K562 (cell line): ENCODE measurements around the gene GOLT1A. TPM values are rescaled to one million over a fixed set of nuclear protein-coding genes. Genes with fewer than 3 reads are reported as not detected.

Experiments used
- ATF7 ChIP-seq: fragments of 450-650 bp; IDR thresholded peaks from 2 replicates; pipeline ENCODE4 v1.7.1; 2014; ENCODE audit warnings: mild to moderate bottlenecking, moderate library complexity
- CBFA2T3 ChIP-seq: fragments of 450-650 bp; IDR thresholded peaks from 2 replicates; pipeline ENCODE4 v1.6.1; 2017
- DACH1 ChIP-seq: fragments of 450-650 bp; IDR thresholded peaks from 2 replicates; pipeline ENCODE4 v1.6.1; 2018; ENCODE audit not compliant: partially characterized antibody
- ESRRB ChIP-seq: fragments of 250-450 bp; sonication (Bioruptor Pico); IDR thresholded peaks from 2 replicates; pipeline ENCODE4 v1.5.0; 2020; ENCODE audit warnings: mild to moderate bottlenecking, moderate library complexity, borderline replicate concordance
- ETV5 ChIP-seq: sonication (generic); formaldehyde crosslinking; IDR thresholded peaks from 2 replicates; pipeline ENCODE4 v1.4.0; 2020; ENCODE audit warnings: low read depth, mild to moderate bottlenecking, missing genetic modification reagents
- ETV6 ChIP-seq, 3 experiments: fragments of 150-350 bp in 1 of 3; sonication (generic) in 1 of 3; formaldehyde crosslinking in 1 of 3; IDR thresholded peaks; 2 replicates each; pipeline versions ENCODE4 v1.6.1 to v1.8.0; 2014 to 2022; ENCODE audit warnings: borderline replicate concordance in 2 of 3, low read depth in 2 of 3, antibody characterized with exemption in 1 of 3, low read length in 1 of 3, mild to moderate bottlenecking in 1 of 3, missing genetic modification reagents in 1 of 3
- EZH2 ChIP-seq: IDR thresholded peaks from 2 replicates; pipeline ENCODE4 v1.6.1; 2012; ENCODE audit warnings: low read depth, mild to moderate bottlenecking, inconsistent platforms, low read length, borderline replicate concordance
- FOXK2 ChIP-seq, 2 experiments: fragments of 450-650 bp; IDR thresholded peaks in 1 of 2; conservative IDR thresholded peaks in 1 of 2; 2 replicates each; pipeline ENCODE4 v1.6.1; 2016; ENCODE audit warnings: low read depth in 2 of 2, mild to moderate bottlenecking in 1 of 2
- GABPB1 ChIP-seq: sonication (generic); formaldehyde crosslinking; IDR thresholded peaks from 2 replicates; pipeline ENCODE4 v1.8.0; 2022; ENCODE audit warnings: mild to moderate bottlenecking, missing genetic modification reagents
- JUND ChIP-seq, 2 experiments: IDR thresholded peaks; 2 replicates in 1 of 2; 3 replicates in 1 of 2; pipeline ENCODE4 v1.6.1; 2011; ENCODE audit warnings: borderline replicate concordance in 2 of 2, low read depth in 2 of 2, low read length in 2 of 2, improper control_type of control experiment in 1 of 2, missing biosample characterization in 1 of 2, missing genetic modification characterization in 1 of 2, missing genetic modification reagents in 1 of 2
- MYC ChIP-seq, 2 experiments: fragments of 250-450 bp in 1 of 2; sonication (Bioruptor Pico) in 1 of 2; IDR thresholded peaks; 2 replicates each; pipeline versions ENCODE4 v1.5.1 to v1.6.1; 2012 to 2021; ENCODE audit warnings: low read depth in 2 of 2, borderline replicate concordance in 1 of 2, improper control_type of control experiment in 1 of 2, low read length in 1 of 2, mild to moderate bottlenecking in 1 of 2, moderate library complexity in 1 of 2
- PHTF2 ChIP-seq: fragments of 250-450 bp; sonication (Bioruptor Pico); IDR thresholded peaks from 2 replicates; pipeline ENCODE4 v1.5.0; 2021; ENCODE audit warnings: mild to moderate bottlenecking
- POLR2B ChIP-seq: fragments of 450-650 bp; IDR thresholded peaks from 2 replicates; pipeline ENCODE4 v1.6.1; 2018; ENCODE audit warnings: low read depth; ENCODE audit not compliant: partially characterized antibody
- SOX6 ChIP-seq: fragments of 450-650 bp; IDR thresholded peaks from 2 replicates; pipeline ENCODE4 v1.6.1; 2014; ENCODE audit warnings: mild to moderate bottlenecking
- SP1 ChIP-seq: sonication (generic); formaldehyde crosslinking; IDR thresholded peaks from 2 replicates; pipeline ENCODE4 v1.8.1; 2022; ENCODE audit warnings: mild to moderate bottlenecking, missing genetic modification reagents
- ZBTB33 ChIP-seq: sonication (generic); formaldehyde crosslinking; IDR thresholded peaks from 2 replicates; pipeline ENCODE4 v1.8.1; 2023; ENCODE audit warnings: mild to moderate bottlenecking, missing genetic modification reagents
- ZNF224 ChIP-seq: sonication (generic); formaldehyde crosslinking; IDR thresholded peaks from 2 replicates; pipeline ENCODE4 v1.8.0; 2022; ENCODE audit warnings: mild to moderate bottlenecking, missing genetic modification reagents
- ZNF263 ChIP-seq: sonication (generic); formaldehyde crosslinking; IDR thresholded peaks from 2 replicates; pipeline ENCODE4 v1.8.0; 2022; ENCODE audit warnings: mild to moderate bottlenecking, missing genetic modification reagents, borderline replicate concordance
- polyA plus RNA-seq, 8 experiments: library from polyadenylated mRNA; depleted of rRNA in 4 of 8; stranded (reverse) in 5 of 8; unstranded in 3 of 8; fragments of >200 nt; fragmentation: Nextera tagmentation in 2 of 8; fragmentation: Illumina TruSeq in 1 of 8; extraction: Ambion mirVana in 2 of 8; extraction: Trizol in 1 of 8; gene quantifications; 2 replicates each; pipeline versions ENCODE4 v1.2.1 to v1.2.3, GENCODE V29; 2011 to 2014; ENCODE audit warnings: inconsistent platforms in 1 of 8, missing spikeins in 1 of 8
- total RNA-seq, 7 experiments: library from RNA; depleted of rRNA in 6 of 7; stranded (reverse); fragments of >200 nt in 6 of 7; fragmentation: Illumina TruSeq in 2 of 7; extraction: Trizol in 2 of 7; gene quantifications; 2 replicates each; pipeline versions ENCODE4 v1.2.1 to v1.2.3, GENCODE V29; 2011 to 2021; ENCODE audit warnings: low replicate concordance in 1 of 7
- TF ChIP-seq, protein P1 (sequence below), 2 experiments: IDR thresholded peaks; 2 replicates each; pipeline ENCODE4 v1.6.1; 2011; ENCODE audit warnings: borderline replicate concordance in 1 of 2, control low read depth in 1 of 2, low read depth in 1 of 2, low read length in 1 of 2, mild to moderate bottlenecking in 1 of 2, mixed read lengths in 1 of 2, moderate library complexity in 1 of 2; ENCODE audit not compliant: insufficient read depth in 1 of 2, insufficient read length in 1 of 2, poor library complexity in 1 of 2, severe bottlenecking in 1 of 2; ENCODE audit errors: extremely low read depth in 1 of 2
- TF ChIP-seq, protein P2 (sequence below): sonication (generic); formaldehyde crosslinking; IDR thresholded peaks from 2 replicates; pipeline ENCODE4 v1.8.0; 2022; ENCODE audit warnings: missing genetic modification reagents, mild to moderate bottlenecking, moderate library complexity, borderline replicate concordance

Gene GOLT1A
- total and polyA plus RNA-seq, 9 of the 15 experiments (the other 6 are each of a cell fraction or from before 2014, with no cell fraction given): not detected

- TF ChIP-seq ETV6 (IDR thresholded peaks at IDR 0.05; ENCODE audit: borderline replicate concordance in 1 of 2, low read depth in 2 of 2, low read length in 1 of 2): no peak
- TF ChIP-seq ETV6 (CRISPR knock-in tag; IDR thresholded peaks at IDR 0.05; ENCODE audit: borderline replicate concordance): 0 out of 2 replicates have a peak, but pooled peaks have one; percentile 22
- no peak for TF ChIP-seq CBFA2T3
- 0 out of 2 replicates have a peak, but pooled peaks have one; percentile 13 for TF ChIP-seq JUND (IDR thresholded peaks at IDR 0.05; ENCODE audit: borderline replicate concordance, low read depth, low read length)
- TF ChIP-seq JUND (tag; IDR thresholded peaks at IDR 0.05; ENCODE audit: borderline replicate concordance, low read depth, low read length): no peak
- peak; percentile 44; the same call in 1 of the 2 replicates for TF ChIP-seq ZNF263 (CRISPR knock-in tag)
- peak; percentile 55 for TF ChIP-seq GABPB1
- 0 out of 2 replicates have a peak, but pooled peaks have one; percentile 13 for TF ChIP-seq SOX6
- 0 out of 2 replicates have a peak, but pooled peaks have one; percentile 27 for TF ChIP-seq ATF7
- peak; percentile 49 to 50; a peak in 2 of 4 replicates for TF ChIP-seq FOXK2 (conservative IDR thresholded peaks at IDR 0.05 in 1 of 2, IDR thresholded peaks at IDR 0.05 in 1 of 2; ENCODE audit: low read depth in 2 of 2)
- TF ChIP-seq MYC (IDR thresholded peaks at IDR 0.05; ENCODE audit: low read depth, low read length): 0 out of 2 replicates have a peak, but pooled peaks have one; percentile 17
- TF ChIP-seq MYC (CRISPR knock-in tag; IDR thresholded peaks at IDR 0.05; ENCODE audit: borderline replicate concordance, low read depth): no peak
- TF ChIP-seq SP1 (CRISPR knock-in tag): peak; percentile 75
- TF ChIP-seq DACH1: no peak
- no peak for TF ChIP-seq ZNF224 (CRISPR knock-in tag)
- TF ChIP-seq ESRRB (CRISPR knock-in tag): no peak
- TF ChIP-seq ZBTB33 (CRISPR knock-in tag): no peak
- TF ChIP-seq PHTF2: no peak
- TF ChIP-seq EZH2: no peak
- TF ChIP-seq, protein P1, sequence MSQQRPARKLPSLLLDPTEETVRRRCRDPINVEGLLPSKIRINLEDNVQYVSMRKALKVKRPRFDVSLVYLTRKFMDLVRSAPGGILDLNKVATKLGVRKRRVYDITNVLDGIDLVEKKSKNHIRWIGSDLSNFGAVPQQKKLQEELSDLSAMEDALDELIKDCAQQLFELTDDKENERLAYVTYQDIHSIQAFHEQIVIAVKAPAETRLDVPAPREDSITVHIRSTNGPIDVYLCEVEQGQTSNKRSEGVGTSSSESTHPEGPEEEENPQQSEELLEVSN (IDR thresholded peaks at IDR 0.05; ENCODE audit: borderline replicate concordance in 1 of 2, extremely low read depth in 1 of 2, insufficient read depth in 1 of 2, insufficient read length in 1 of 2, low read depth in 1 of 2, low read length in 1 of 2, poor library complexity in 1 of 2, severe bottlenecking in 1 of 2): peak; percentile 37 to 68
- 0 out of 2 replicates have a peak, but pooled peaks have one; percentile 27 for TF ChIP-seq ETV5 (CRISPR knock-in tag)
- TF ChIP-seq, protein P2, sequence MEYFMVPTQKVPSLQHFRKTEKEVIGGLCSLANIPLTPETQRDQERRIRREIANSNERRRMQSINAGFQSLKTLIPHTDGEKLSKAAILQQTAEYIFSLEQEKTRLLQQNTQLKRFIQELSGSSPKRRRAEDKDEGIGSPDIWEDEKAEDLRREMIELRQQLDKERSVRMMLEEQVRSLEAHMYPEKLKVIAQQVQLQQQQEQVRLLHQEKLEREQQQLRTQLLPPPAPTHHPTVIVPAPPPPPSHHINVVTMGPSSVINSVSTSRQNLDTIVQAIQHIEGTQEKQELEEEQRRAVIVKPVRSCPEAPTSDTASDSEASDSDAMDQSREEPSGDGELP: peak; percentile 38; the same call in 1 of the 2 replicates
- TF ChIP-seq POLR2B: no peak
Observed at GRCh38 chr1:204213668-204214662, at the start of gene GOLT1A (continued).
